Activated CD4-positive, CD25-positive, alpha-beta regulatory T cell treated with anti-CD3 and anti-CD28 coated beads, Interleukin-2, amount 50 U/mL, for 72 hours (primary cell): ENCODE measurements around the gene STX18.
"Not testable (repeated sequence)": the region's sequence is repeated elsewhere in the genome, so short reads cannot be mapped to it uniquely, and the experiment has no call there.

Source experiments
- DNase-seq: peaks from one replicate; pipeline ENCODE4 v3.0.0; 2021

STX18 gene

GRCh38 chr4:4541661-4542570 is at the start of gene STX18:
Gene STX18, minus strand, starts transcription at chr4:4542048. Its CDS starts 84 bp downstream, at chr4:4541964.
- DNase-seq, result peak; percentile 93

GRCh38 chr4:4591071-4591470 is 49.2 kb upstream of the STX18 start:
- DNase-seq, result no peak

- no peak for DNase-seq
These were observed 48.7 kb upstream of the STX18 start for GRCh38 chr4:4590546-4590945.

DNA sequence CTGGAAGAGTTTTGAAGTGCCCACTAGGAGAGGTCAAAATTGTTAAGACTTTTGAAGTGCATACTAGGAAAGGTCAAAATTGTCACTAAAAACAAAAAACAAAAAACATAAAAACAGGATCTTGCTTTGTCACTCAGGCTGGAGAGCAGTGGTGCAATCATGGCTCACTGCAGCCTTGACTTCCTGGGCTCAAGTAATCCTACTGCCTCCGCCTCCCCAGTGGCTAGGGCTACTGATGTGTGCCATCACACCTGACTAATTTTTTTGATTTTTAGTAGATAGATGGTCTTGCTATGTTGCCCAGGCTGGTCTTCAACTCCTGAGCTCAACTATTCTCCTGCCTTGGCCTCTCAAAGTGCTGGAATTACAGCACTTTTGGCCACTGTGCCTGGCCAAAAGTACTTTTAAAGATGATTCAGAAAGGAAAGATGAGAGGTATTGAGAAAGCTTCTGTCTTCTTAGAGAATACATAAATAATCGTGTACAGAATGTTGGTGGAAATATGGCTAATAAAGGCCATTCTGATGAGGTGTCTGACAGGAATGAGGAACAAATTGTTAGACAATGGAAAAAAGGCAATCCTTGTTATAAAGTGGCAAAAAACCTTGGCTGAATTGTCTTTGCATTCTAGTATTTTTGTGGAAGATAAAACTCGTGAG is 43.3 kb upstream of the STX18 start:
- DNase-seq, result no peak

- no peak for DNase-seq
These were observed 41.8 kb upstream of the STX18 start for GRCh38 chr4:4583606-4584005.

GRCh38 chr4:4582653-4583052 is 40.8 kb upstream of the STX18 start:
- DNase-seq, result no peak

GRCh38 chr4:4580494-4580893 is 38.6 kb upstream of the STX18 start:
- no peak for DNase-seq

GRCh38 chr4:4578981-4579380 is 37.1 kb upstream of the STX18 start:
- no peak for DNase-seq

DNA sequence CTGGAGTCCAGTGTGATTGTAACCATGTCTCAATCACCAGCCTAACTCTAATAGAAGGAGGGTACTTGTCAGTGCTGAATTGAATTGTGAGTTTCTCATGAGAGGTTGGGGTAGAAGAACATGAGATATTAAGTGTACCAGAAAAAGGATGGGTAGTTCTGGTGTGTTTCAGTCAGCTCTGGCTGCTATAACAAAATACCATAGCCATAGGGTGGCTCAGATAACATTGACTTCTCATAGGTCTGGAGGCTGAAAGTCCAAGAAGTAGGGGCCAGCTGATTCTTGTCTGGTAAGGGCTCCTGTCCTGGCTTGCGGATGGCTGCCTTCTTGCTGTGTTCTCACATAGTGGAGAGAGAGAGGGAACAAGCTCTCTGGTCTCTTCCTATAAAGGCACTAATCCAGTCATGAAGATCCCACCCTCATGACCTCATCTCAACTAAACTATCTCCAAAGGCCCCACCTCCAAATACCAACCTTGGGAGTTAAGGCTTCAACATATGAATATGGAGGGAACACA is 35.6 kb upstream of the STX18 start:
- DNase-seq, result no peak

GRCh38 chr4:4575284-4576211 is 33.7 kb upstream of the STX18 start:
- peak; percentile 60 for DNase-seq

- DNase-seq, result no peak
These were observed 32.9 kb upstream of the STX18 start for GRCh38 chr4:4574792-4575191.

DNA sequence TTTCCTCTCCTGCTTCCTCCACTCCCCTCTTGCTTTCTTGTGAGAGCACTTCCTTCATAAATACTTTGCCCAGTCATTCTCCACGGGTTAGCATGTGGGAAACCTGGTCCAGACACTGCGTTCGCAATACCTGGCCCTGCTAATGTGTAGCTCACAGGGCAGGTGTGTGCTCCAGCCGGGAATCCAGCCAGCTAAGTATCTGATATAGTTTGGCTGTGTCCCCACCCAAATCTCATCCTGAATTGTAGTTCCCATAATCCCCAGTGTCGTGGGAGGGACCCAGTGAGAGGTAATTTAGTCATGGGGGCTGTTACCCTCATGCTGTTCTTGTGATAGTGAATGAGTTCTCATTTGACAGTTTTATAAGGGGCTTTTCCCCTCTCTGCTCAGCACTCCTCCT is 32.2 kb upstream of the STX18 start:
- DNase-seq, result no peak

DNA sequence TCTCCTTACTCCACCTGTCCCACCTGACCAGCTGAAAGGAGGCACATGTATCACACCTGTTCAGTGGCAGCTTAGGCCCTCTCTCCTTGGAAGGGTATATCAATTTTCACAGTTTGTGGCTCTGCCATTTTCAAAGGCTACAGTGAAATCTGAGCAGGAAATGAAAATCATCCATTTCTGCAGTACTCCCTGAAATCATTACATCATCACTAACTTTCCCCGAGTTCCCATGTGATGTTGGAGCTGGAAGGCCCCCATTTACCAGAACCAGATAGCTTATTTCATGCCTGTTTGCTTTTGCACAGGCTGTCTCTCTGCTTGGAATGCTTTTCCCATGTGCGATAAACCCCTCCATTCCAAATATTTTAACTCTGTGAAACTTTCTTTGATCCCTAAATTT is 31.0 kb upstream of the STX18 start:
- DNase-seq, result no peak

GRCh38 chr4:4569861-4570260 is 28.0 kb upstream of the STX18 start:
- not testable (repeated sequence) for DNase-seq

DNA sequence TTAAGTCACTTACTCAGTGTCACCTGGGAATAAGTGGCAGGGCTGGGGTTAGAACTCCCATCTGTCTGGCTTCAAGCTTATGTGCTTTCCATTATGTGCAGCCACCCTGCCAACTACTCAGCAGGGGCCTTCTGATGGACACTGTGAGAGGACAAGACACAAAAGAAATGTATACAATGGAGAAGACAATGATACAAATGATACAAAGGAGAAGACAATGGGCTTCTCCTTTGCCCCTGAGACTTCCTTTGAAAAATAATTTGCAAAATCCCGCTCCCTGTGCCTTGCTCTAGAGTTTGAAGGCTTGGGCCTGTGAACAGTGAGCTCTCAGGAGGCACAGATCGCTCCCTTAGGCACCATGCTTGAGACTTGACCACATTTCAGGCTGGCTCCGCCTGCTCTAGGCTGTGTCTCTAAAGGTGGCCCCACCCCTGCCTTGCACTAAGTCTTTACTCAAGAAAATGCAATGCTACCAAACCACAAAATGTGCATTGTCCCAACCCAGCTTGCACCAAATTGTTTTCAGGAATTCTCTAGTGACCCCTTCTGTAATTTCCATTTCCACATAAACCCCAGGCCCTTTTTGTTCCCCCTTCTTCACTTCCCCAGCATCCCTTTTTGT is 27.1 kb upstream of the STX18 start:
- DNase-seq, result no peak

DNA sequence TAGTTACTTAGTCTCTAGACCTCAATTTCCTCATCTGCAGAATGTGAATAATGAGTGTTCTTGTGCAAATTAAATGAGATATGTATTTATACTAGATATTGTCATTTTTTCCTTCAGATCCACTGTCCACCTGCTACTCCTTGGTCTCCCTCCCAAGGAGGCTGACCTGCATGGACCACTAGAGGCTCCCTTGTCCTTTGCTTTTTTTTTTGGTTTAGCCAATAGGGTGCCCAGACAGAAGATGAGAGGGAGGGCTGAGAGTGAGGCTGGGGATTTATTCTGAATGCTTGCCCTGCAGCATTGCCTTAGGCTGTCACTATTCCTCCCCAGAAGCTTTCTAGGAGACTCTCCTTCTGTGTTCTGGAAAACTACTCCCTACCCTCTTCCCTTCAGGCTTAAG is 24.5 kb upstream of the STX18 start:
- not testable (repeated sequence) for DNase-seq

- no peak for DNase-seq
These were observed 22.7 kb upstream of the STX18 start for GRCh38 chr4:4564522-4564921.

DNA sequence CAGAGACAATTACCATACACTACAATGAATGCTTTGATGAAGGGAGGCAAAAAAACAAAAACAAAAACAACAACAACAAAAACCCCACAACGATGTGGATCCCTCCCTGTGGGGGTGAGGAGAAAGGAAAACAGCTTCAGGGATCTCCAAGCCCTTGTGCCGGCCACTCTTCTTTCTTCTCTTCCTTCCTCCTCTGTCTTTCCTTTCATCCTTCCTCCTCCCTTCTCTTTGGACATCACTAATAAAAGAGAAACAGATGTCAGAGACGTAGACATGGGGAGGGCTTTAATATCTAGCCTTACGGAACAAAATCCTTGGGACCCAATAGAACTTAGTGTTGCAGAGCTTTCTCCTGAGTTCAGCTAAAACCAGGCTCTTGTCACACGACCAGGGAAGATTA is 18.8 kb upstream of the STX18 start:
- DNase-seq, result no peak

DNA sequence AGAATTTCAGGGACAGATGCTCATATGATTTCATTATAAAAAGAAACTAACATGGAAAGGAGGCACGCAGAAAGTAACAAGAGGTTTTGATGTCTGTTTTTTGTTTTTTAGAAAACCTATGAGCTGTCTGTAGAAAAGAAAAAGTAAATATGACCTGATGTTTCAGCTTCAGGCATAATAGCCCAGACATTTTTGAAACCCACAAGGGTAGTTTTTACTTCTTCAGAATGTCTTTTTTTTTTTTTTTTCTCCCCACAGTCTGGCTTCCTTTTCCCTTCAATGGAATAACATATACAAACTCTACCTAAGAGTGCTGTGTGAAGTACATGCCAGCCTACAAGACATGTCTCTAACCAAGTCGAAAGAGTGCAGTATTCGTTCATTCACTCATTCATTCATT is 18.3 kb upstream of the STX18 start:
- no peak for DNase-seq

DNA sequence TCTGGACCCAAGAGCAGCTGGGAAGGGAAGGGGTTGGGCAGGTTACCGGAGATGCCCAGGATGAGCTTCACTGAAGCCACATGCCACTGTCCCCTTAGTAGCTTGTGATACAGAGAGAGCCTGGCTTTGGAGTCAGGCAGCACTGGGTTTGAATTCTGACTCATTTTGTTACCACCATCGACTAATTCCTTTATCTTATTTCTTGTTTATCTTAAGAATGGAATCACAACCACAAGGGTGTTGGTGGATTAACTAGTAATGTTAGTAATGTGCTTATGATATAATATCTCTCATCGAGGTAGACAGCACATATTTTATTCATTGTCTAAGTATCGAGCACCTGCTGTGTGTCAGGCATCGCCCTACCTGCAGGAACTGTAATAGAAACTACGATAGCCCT is 17.7 kb upstream of the STX18 start:
- no peak for DNase-seq

DNA sequence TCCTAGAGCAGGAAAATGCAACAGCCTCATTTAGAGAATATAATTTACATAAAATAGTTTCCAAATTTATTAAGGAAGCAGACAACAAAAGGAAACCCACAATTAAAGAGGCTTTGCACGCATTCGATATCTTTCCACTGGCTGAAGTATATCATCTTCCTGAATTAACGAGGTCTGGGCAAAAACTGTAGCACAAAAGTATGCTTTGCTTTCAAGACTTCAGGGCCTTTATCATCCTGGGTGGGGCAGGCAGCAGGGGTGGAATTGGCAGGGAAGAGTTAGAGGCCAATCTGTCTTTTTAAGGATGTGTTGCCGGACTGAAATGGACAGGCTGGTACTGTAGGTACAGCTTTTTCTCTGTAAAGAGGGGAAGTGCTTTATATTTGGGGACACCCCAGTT is 17.0 kb upstream of the STX18 start:
- no peak for DNase-seq

- no peak for DNase-seq
These were observed 14.1 kb upstream of the STX18 start for GRCh38 chr4:4555916-4556315.

GRCh38 chr4:4554234-4554633 is 12.4 kb upstream of the STX18 start:
- no peak for DNase-seq
